Activated naive CD8-positive, alpha-beta T cell treated with anti-CD3 and anti-CD28 coated beads, Interleukin-2, amount 10 ng/mL, durations not matched to agents 7 days and 5 days (primary cell): ENCODE data around the gene ZC3H6. TPM values are rescaled to one million over a fixed set of nuclear protein-coding genes. Genes with fewer than 3 reads are reported as not detected.
"Not testable (repeated sequence)": the region's sequence is repeated elsewhere in the genome, so short reads cannot be mapped to it uniquely, and the experiment has no call there.

Experiments used
- ATAC-seq: fragments of 150-1000 bp; cut with Tn5 transposase; one replicate; pipeline ENCODE4 v1.10.0; 2021; ENCODE audit warnings: low read depth, moderate library complexity
- POLR2A ChIA-PET: fragments of 350-600 bp; sonication (Branson Sonifier 250); formaldehyde crosslinking; loops from one replicate; lab custom pipeline; 2021; ENCODE audit warnings: antibody characterized with exemption; lab: Charles Lee
- DNase-seq: peaks from one replicate; pipeline ENCODE4 v3.0.0; 2021
- H3K27ac Mint-ChIP-seq: one replicate; pipeline ENCODE4 v1.8.0; 2022; ENCODE audit warnings: mild to moderate bottlenecking, mixed read lengths
- H3K27me3 Mint-ChIP-seq: one replicate; pipeline ENCODE4 v1.8.0; 2022; ENCODE audit warnings: mild to moderate bottlenecking, moderate library complexity, mixed read lengths
- H3K36me3 Mint-ChIP-seq: one replicate; pipeline ENCODE4 v1.8.0; 2021; ENCODE audit warnings: mild to moderate bottlenecking, mixed read lengths
- H3K4me1 Mint-ChIP-seq: one replicate; pipeline ENCODE4 v1.8.0; 2021; ENCODE audit warnings: mixed read lengths
- H3K4me3 Mint-ChIP-seq: one replicate; pipeline ENCODE4 v1.8.0; 2022; ENCODE audit warnings: mild to moderate bottlenecking, moderate library complexity, mixed read lengths
- H3K9me3 Mint-ChIP-seq: one replicate; pipeline ENCODE4 v1.8.0; 2021; ENCODE audit warnings: mixed read lengths
- total RNA-seq, 2 experiments: library from RNA; stranded (reverse); gene quantifications; one replicate each; pipeline ENCODE4 v1.2.3, GENCODE V29; 2021

Gene ZC3H6
- total RNA-seq, 2 experiments from 2014 or later, result 21.3 to 22.5 TPM

DNA sequence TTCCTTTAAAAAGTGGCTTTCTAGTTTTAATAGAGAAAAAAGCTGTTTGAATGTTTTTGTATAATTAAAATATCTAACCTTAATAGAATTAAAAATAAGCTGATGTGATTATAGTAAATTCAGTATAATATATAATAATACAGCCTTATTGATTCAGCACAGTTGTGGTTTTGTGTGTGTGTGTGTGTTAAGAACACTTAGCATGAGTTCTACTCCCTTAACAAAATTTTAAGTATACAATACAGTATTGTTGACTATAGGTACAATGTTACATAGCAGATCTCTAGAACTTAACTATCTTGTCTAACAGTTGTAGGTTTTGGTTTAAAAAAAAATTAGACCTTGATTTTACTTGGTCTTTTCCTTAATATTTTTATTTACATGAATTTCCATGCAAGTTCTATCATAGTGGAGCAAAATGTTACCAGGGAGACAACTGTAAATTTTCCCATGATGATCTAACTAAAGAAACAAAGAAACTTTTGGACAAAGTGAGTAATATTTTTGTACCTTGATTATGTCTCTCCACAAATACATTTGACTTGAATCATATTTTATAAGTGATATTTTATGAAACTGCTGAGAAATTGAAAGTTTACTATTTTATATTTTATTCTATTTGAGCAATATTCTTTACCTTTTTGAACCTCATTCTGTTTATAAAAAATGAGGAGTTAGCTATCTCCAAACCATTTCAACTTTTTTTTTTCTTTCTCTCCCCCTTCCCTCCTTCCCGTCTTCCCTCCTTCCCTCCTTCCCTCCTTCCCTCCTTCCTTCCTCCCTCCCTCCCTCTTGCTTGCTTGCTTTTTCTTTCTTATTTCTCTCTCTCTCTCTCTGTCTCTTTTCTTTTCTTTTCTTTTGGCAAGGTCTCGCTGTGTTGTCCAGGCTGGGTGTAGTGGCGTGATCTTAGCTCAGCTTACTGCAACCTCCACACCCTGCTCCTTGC, 46.3 kb downstream of the ZC3H6 start:
- POLR2A ChIA-PET, result no interaction called here
- no peaks in the 10 kb centered on the region for H3K27me3 Mint-ChIP-seq
- H3K36me3 Mint-ChIP-seq, result peaks cover 11% of the 10 kb centered on the region
- no peak for ATAC-seq
- DNase-seq, result no peak
- no peaks in the 10 kb centered on the region for H3K9me3 Mint-ChIP-seq
- no peak overlapping the region for H3K4me3 Mint-ChIP-seq
- no peaks in the 10 kb centered on the region for H3K4me1 Mint-ChIP-seq
- no peak overlapping the region for H3K27ac Mint-ChIP-seq

DNA sequence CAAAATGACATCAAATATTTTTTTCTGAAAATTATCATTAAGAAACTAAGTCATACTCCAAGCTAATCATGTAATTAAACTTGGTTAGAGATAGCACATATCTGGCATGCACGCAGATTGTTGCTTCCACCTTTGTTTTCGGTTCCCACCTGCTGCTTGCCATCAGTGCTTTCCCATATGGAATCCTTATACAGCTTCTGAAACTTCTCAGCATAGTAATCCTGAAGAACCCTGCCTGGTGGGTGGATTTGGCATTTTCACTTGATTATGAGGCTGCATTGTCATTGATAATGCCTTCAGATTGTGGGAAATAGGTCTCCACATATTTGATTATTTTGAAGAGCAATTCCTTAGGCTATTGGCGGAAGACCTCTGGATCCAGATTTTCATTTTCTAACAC, 47.5 kb downstream of the ZC3H6 start:
- Mint-ChIP-seq H3K4me1 (no peaks in the 10 kb centered on the region), H3K4me3 (no peak overlapping the region), H3K27me3 (no peaks in the 10 kb centered on the region), H3K27ac (no peak overlapping the region), H3K9me3 (peaks cover 4% of the 10 kb centered on the region), H3K36me3 (peaks cover 21% of the 10 kb centered on the region)
- no peak for ATAC-seq
- POLR2A ChIA-PET, result no interaction called here
- no peak for DNase-seq

- POLR2A ChIA-PET, result no interaction called here
- DNase-seq (no peak), ATAC-seq (no peak)
- peaks cover 16% of the 10 kb centered on the region for H3K36me3 Mint-ChIP-seq
- H3K27me3 Mint-ChIP-seq, result no peaks in the 10 kb centered on the region
- H3K4me1 Mint-ChIP-seq, result no peaks in the 10 kb centered on the region
- H3K9me3 Mint-ChIP-seq, result no peaks in the 10 kb centered on the region
- H3K4me3 Mint-ChIP-seq, result no peak overlapping the region
- H3K27ac Mint-ChIP-seq, result no peak overlapping the region
These were observed 56.8 kb downstream of the ZC3H6 start for GRCh38 chr2:112332123-112332696.

DNA sequence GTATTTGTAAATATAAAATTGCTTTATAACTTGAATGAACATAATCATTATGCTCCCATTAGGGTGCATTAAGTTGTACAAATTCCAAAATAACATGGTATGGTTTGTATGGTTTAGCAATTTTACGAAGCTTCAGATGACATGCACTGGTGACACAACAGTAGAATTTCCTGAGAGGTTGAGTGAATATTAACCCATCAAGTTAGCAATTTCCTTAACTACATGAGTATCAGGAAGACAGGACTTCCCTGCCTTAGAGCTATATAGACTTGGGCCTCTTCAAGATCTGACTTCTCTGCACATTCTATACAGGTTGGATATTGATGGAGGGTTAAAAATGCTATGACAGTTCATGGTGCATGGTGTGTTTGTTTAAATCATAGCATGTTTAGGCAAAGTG, 60.2 kb downstream of the ZC3H6 start:
- Mint-ChIP-seq H3K4me1 (no peaks in the 10 kb centered on the region), H3K9me3 (no peaks in the 10 kb centered on the region), H3K27me3 (no peaks in the 10 kb centered on the region), H3K36me3 (peaks cover 3% of the 10 kb centered on the region), H3K27ac (no peak overlapping the region), H3K4me3 (no peak overlapping the region)
- DNase-seq (no peak), ATAC-seq (no peak)
- POLR2A ChIA-PET, result no interaction called here

- no peaks in the 10 kb centered on the region for H3K9me3 Mint-ChIP-seq
- no peaks in the 10 kb centered on the region for H3K36me3 Mint-ChIP-seq
- H3K4me1 Mint-ChIP-seq, result peaks cover 4% of the 10 kb centered on the region
- DNase-seq (no peak), ATAC-seq (no peak)
- H3K27me3 Mint-ChIP-seq, result no peaks in the 10 kb centered on the region
- POLR2A ChIA-PET, result no interaction called here
- H3K4me3 Mint-ChIP-seq, result no peak overlapping the region
- H3K27ac Mint-ChIP-seq, result no peak overlapping the region
These were observed 64.6 kb downstream of the ZC3H6 start for GRCh38 chr2:112339986-112340385.

DNA sequence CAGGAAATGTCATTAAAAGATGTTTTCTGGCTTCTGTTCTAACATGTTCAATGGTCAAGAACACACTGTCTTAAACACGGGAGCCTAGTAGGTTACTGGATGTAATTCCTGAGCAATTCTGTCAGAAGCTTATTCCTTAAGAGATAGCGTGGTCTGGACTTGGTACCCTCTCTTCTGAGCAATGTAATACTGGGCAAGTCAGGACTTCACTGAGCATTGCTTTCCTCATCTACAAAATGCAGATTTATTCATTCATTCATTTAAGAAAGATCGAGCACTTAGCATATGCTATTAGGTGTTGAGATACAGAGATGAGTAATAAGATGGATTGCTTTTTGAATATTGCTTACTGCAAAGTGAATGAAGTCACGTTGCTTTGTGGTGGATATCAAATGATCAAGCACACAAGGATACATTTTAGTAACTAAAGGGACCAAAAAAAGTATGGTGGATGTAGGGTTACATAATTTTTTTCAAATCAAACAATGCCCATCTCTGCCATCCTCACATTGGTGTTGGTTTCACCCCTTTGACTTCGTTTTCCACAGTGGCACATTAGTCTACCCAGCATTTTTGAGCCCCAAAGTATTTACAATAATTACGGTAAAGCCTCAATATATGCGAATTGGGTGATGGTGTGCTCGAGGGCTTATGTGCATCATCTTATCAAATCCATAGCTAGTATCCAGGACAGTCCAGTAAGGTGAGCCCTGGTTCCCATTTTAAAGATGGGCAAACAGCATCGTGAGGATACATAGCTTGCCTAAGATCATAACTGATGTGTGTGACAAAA, 65.3 kb downstream of the ZC3H6 start:
- no peaks in the 10 kb centered on the region for H3K36me3 Mint-ChIP-seq
- peaks cover 4% of the 10 kb centered on the region for H3K4me1 Mint-ChIP-seq
- DNase-seq (no peak), ATAC-seq (no peak)
- POLR2A ChIA-PET, result no interaction called here
- H3K4me3 Mint-ChIP-seq, result no peak overlapping the region
- no peak overlapping the region for H3K27ac Mint-ChIP-seq
- H3K9me3 Mint-ChIP-seq, result peaks cover 3% of the 10 kb centered on the region
- no peaks in the 10 kb centered on the region for H3K27me3 Mint-ChIP-seq

- no peaks in the 10 kb centered on the region for H3K27me3 Mint-ChIP-seq
- H3K36me3 Mint-ChIP-seq, result peaks cover 2% of the 10 kb centered on the region
- no peak overlapping the region for H3K4me3 Mint-ChIP-seq
- POLR2A ChIA-PET, result no interaction called here
- peaks cover 5% of the 10 kb centered on the region for H3K9me3 Mint-ChIP-seq
- H3K27ac Mint-ChIP-seq, result no peak overlapping the region
- ATAC-seq (no peak), DNase-seq (no peak)
- peaks cover 4% of the 10 kb centered on the region for H3K4me1 Mint-ChIP-seq
These were observed 66.7 kb downstream of the ZC3H6 start for GRCh38 chr2:112342067-112342550.

DNA sequence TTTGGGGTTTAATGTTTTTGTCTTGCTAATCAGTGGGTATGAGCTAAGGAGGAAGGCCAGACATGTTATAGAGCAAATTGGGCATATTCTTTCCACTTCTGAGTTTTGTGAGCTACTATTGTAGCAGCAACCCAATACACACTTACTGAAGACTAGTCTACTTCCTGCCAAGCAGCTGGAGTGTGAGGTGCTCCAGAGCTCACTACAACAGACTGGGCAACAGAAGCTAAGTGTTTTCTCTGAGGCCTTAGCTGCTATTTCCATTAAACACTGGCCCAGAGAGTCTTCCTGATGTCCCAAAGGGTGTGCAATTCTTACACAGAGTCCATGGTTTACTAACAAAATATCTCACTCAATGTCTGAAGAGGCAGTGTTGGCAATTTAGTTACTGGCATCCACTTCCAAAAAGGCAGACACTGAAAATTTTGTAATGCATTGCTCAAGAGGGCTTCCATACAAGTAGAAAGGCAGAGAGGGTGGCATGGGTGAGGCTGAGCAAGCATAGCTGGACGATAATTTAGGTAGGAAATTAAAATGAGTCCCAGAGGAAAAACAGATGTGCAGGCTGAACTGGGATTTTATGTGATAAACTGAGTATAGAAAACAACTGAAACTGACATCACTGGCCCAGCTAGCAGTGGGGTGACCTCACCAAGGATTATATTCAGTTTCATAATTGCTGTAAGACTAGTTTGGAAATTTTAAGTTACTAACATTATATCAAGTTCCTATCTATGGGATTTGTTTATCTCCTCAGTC, 68.6 kb downstream of the ZC3H6 start:
- DNase-seq (no peak), ATAC-seq (no peak)
- no peaks in the 10 kb centered on the region for H3K27me3 Mint-ChIP-seq
- H3K4me1 Mint-ChIP-seq, result peaks cover 4% of the 10 kb centered on the region
- H3K4me3 Mint-ChIP-seq, result no peak overlapping the region
- H3K36me3 Mint-ChIP-seq, result peaks cover 2% of the 10 kb centered on the region
- no peak overlapping the region for H3K27ac Mint-ChIP-seq
- peaks cover 7% of the 10 kb centered on the region for H3K9me3 Mint-ChIP-seq
- POLR2A ChIA-PET, result no interaction called here

- POLR2A ChIA-PET, result no interaction called here
- H3K36me3 Mint-ChIP-seq, result peaks cover 2% of the 10 kb centered on the region
- H3K4me3 Mint-ChIP-seq, result no peak overlapping the region
- peaks cover 7% of the 10 kb centered on the region for H3K9me3 Mint-ChIP-seq
- peaks cover 4% of the 10 kb centered on the region for H3K4me1 Mint-ChIP-seq
- no peaks in the 10 kb centered on the region for H3K27me3 Mint-ChIP-seq
- no peak overlapping the region for H3K27ac Mint-ChIP-seq
- ATAC-seq (no peak), DNase-seq (no peak)
These were observed 69.9 kb downstream of the ZC3H6 start for GRCh38 chr2:112345030-112346027.

GRCh38 chr2:112352292-112352691, 76.9 kb downstream of the ZC3H6 start:
- ATAC-seq, H3K4me1 Mint-ChIP-seq, H3K27me3 Mint-ChIP-seq, H3K36me3 Mint-ChIP-seq, POLR2A ChIA-PET, H3K9me3 Mint-ChIP-seq, H3K4me3 Mint-ChIP-seq, DNase-seq, H3K27ac Mint-ChIP-seq: not testable (repeated sequence)

DNA sequence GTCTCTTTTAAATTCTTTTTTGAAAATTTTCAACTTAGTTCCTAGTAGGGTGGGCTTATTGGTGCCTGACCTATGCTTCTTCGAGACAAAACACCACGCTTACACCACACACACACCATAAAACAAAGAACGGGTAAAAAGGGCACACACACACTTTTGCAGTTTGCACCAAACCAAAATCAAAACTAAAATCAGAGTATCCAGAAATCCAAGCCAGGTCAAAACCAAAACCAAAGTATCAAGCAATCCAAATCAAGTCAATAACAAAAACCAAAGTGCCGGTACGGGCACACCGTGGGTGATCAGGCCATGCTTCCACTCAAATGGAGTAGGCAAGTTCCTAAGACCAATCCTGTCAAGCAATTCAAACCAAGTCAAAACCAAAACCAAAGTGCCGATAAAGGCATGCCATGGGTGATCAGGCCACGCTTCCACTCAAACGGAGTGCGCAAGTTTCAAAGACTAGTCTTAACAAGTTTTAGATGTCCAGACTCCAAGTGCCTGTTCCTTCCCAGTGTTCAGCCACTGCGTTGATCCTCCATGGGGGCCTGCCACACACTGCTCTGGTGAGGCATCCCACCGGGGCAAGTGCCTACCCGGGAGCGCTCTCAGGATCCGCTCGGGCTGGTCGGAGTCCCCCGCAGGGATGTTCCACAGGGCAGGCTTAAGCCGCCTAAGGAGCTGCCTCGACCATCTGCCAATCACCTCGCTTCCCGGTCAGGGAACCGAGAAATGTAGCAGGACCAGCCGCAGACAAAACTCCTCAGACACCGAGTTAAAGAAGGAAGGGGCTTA, 77.6 kb downstream of the ZC3H6 start:
- H3K4me3 Mint-ChIP-seq, ATAC-seq, H3K36me3 Mint-ChIP-seq, H3K27ac Mint-ChIP-seq, DNase-seq, H3K27me3 Mint-ChIP-seq, H3K4me1 Mint-ChIP-seq, POLR2A ChIA-PET, H3K9me3 Mint-ChIP-seq: not testable (repeated sequence)
